K562 (cell line): ENCODE results near the gene ERBB4. TPM values are rescaled to one million over a fixed set of nuclear protein-coding genes. Genes with fewer than 3 reads are reported as not detected.

Experiments
- ATAC-seq: fragments of 200-7000 bp; cut with Tn5 transposase; 3 replicates; pipeline ENCODE4 v1.9.1; 2020; ENCODE audit warnings: moderate library complexity
- BruUV-seq: library from RNA; stranded (reverse); fragments of 400-500 nt; replicated peaks from 2 replicates; lab custom pipeline; 2021; lab: Mats Ljungman, UMichigan
- CTCF ChIA-PET: fragments of 300-600 bp; formaldehyde crosslinking; extraction: SDS; loops from one replicate; lab custom pipeline; 2021; ENCODE audit warnings: low intra/inter-chr PET ratio; lab: Yijun Ruan, JAX
- POLR2A ChIA-PET: fragments of 300-600, 350-650 bp; sonication (Branson Sonifier 250); formaldehyde crosslinking; extraction: SDS; loops from one replicate; lab custom pipeline; 2021; ENCODE audit warnings: antibody characterized with exemption, inconsistent platforms; lab: Yijun Ruan, JAX
- DNase-seq, 4 experiments: peaks; one replicate each; pipeline versions ENCODE4 v3.0.0 to v3.0.0-alpha.2; 2011 to 2018; ENCODE audit warnings: low spot score in 3 of 4, mixed read lengths in 3 of 4; ENCODE audit errors: extremely low read depth in 1 of 4
- FAIRE-seq: peaks from 2 replicates; lab custom pipeline; 2011; peaks lifted over from hg19 to GRCh38; lab: Jason Lieb, UNC
- H2AFZ ChIP-seq: 2 replicates; pipeline ENCODE4 v1.6.0; 2011; ENCODE audit warnings: low read depth, low read length, control low read depth, inconsistent platforms
- H3K27ac ChIP-seq: fragments of 200-600 bp; 3 replicates; pipeline ENCODE4 v1.8.0; 2011; ENCODE audit warnings: low read depth, mild to moderate bottlenecking, control low read depth, inconsistent platforms, low read length, moderate library complexity, mixed read lengths; ENCODE audit errors: extremely low read depth
- H3K27me3 ChIP-seq, 2 experiments: fragments of 300-600 bp in 1 of 2; 2 replicates in 1 of 2; 3 replicates in 1 of 2; pipeline versions ENCODE4 v1.6.0 to v1.8.0; 2011; ENCODE audit warnings: inconsistent platforms in 2 of 2, low read length in 2 of 2, mild to moderate bottlenecking in 1 of 2, mixed read lengths in 1 of 2, moderate library complexity in 1 of 2; ENCODE audit not compliant: control insufficient read depth in 2 of 2, insufficient read depth in 2 of 2
- H3K36me3 ChIP-seq: fragments of 300-600 bp; 3 replicates; pipeline ENCODE4 v1.8.0; 2011; ENCODE audit warnings: mild to moderate bottlenecking, low read length, inconsistent platforms; ENCODE audit not compliant: control insufficient read depth, insufficient read depth
- H3K4me1 ChIP-seq, 2 experiments: fragments of 200-600 bp in 1 of 2; replicated peaks in 1 of 2; 2 replicates in 1 of 2; 3 replicates in 1 of 2; pipeline versions ENCODE4 v1.5.1 to v1.8.0; 2011; ENCODE audit warnings: inconsistent platforms in 2 of 2, low read length in 2 of 2, mild to moderate bottlenecking in 1 of 2, mixed read lengths in 1 of 2, moderate library complexity in 1 of 2; ENCODE audit not compliant: control insufficient read depth in 2 of 2, insufficient read depth in 2 of 2
- H3K4me2 ChIP-seq: 2 replicates; pipeline ENCODE4 v1.6.1; 2011; ENCODE audit warnings: low read length, control low read depth, inconsistent platforms, mixed read lengths; ENCODE audit not compliant: insufficient read depth
- H3K4me3 ChIP-seq: fragments of 200-600 bp; sonication (generic), shearing (Covaris generic); 2 replicates; pipeline ENCODE4 v1.5.1; 2016; ENCODE audit warnings: control low read depth, inconsistent platforms
- H3K79me2 ChIP-seq: fragments of 200-600 bp; 3 replicates; pipeline ENCODE4 v1.8.0; 2011; ENCODE audit warnings: low read length, inconsistent platforms; ENCODE audit not compliant: control insufficient read depth, insufficient read depth
- H3K9ac ChIP-seq, 2 experiments: 2 replicates each; pipeline versions ENCODE4 v1.6.0 to v1.6.1; 2011; ENCODE audit warnings: low read depth in 2 of 2, low read length in 2 of 2, control low read depth in 1 of 2, inconsistent platforms in 1 of 2, mild to moderate bottlenecking in 1 of 2, mixed read lengths in 1 of 2; ENCODE audit not compliant: insufficient read depth in 1 of 2
- H3K9me1 ChIP-seq: one replicate; pipeline ENCODE4 v1.6.0; 2011; ENCODE audit warnings: inconsistent platforms, mild to moderate bottlenecking, low read length, moderate library complexity; ENCODE audit not compliant: control insufficient read depth, insufficient read depth
- H3K9me3 ChIP-seq: replicated peaks from 2 replicates; pipeline ENCODE4 v1.5.1; 2011; ENCODE audit warnings: low read depth, low read length, inconsistent platforms; ENCODE audit not compliant: control insufficient read depth, insufficient read depth
- H4K20me1 ChIP-seq: replicated peaks from 2 replicates; pipeline ENCODE4 v1.6.1; 2011; ENCODE audit warnings: low read length, inconsistent platforms, mixed read lengths; ENCODE audit not compliant: control insufficient read depth, insufficient read depth
- CHCHD3 ChIP-seq: fragments of 250-450 bp; sonication (Bioruptor Pico); IDR thresholded peaks from 2 replicates; pipeline ENCODE4 v2.1.2; 2022; ENCODE audit warnings: mild to moderate bottlenecking
- CSDE1 ChIP-seq, 2 experiments: fragments of 450-650 bp; IDR thresholded peaks; 2 replicates each; pipeline ENCODE4 v1.6.1; 2016; ENCODE audit warnings: mild to moderate bottlenecking in 1 of 2
- DDX20 ChIP-seq: fragments of 450-650 bp; IDR thresholded peaks from 2 replicates; pipeline ENCODE4 v1.6.1; 2016; ENCODE audit warnings: missing genetic modification characterization, low read depth, mild to moderate bottlenecking, missing compliant biosample characterization, moderate library complexity
- MTA2 ChIP-seq: fragments of 450-650 bp; IDR thresholded peaks from 2 replicates; pipeline ENCODE4 v1.6.1; 2016; ENCODE audit warnings: low read depth
- NONO ChIP-seq, 2 experiments: fragments of 200-400 bp in 1 of 2; fragments of 450-650 bp in 1 of 2; formaldehyde crosslinking in 1 of 2; IDR thresholded peaks; 2 replicates each; pipeline ENCODE4 v1.6.1; 2017; ENCODE audit warnings: low read depth in 2 of 2, mild to moderate bottlenecking in 2 of 2, moderate library complexity in 2 of 2, low read length in 1 of 2
- SPI1 ChIP-seq: IDR thresholded peaks from 2 replicates; pipeline ENCODE4 v1.6.1; 2011; ENCODE audit warnings: low read depth, low read length, control low read depth, borderline replicate concordance
- ZBTB7A ChIP-seq: IDR thresholded peaks from 2 replicates; pipeline ENCODE4 v1.6.1; 2011; ENCODE audit warnings: low read depth, mild to moderate bottlenecking, low read length, moderate library complexity, borderline replicate concordance; ENCODE audit not compliant: control insufficient read depth
- ZNF583 ChIP-seq: fragments of 250-450 bp; sonication (Bioruptor Pico); IDR thresholded peaks from 2 replicates; pipeline ENCODE4 v1.4.0; 2020
- ZNF717 ChIP-seq: fragments of 250-450 bp; sonication (Bioruptor Pico); IDR thresholded peaks from 2 replicates; pipeline ENCODE4 v1.5.0; 2021
- WGBS: fragments of 100-300 bp; shearing (Covaris generic); methylation state at CpG from one replicate; pipeline ENCODE4 v1.1.6; 2016; ENCODE audit warnings: low coverage, mixed read lengths; ENCODE audit not compliant: insufficient coverage; ENCODE audit errors: missing lambda C conversion rate; 5-methylcytosine and 5-hydroxymethylcytosine counted together
- in situ Hi-C: fragments of 300-500 bp; cut with MboI; formaldehyde crosslinking; loops from 4 replicates; pipeline ENCODE4 v1.15.0; 2018; ENCODE audit warnings: inconsistent platforms, mixed read lengths
- intact Hi-C: fragments of 100-400 bp; cut with micrococcal nuclease; formaldehyde crosslinking; loops from 2 replicates; pipeline ENCODE4 v1.14.2; 2022
- polyA plus RNA-seq, 8 experiments: library from polyadenylated mRNA; depleted of rRNA in 4 of 8; stranded (reverse) in 5 of 8; unstranded in 3 of 8; fragments of >200 nt; fragmentation: Nextera tagmentation in 2 of 8; fragmentation: Illumina TruSeq in 1 of 8; extraction: Ambion mirVana in 2 of 8; extraction: Trizol in 1 of 8; gene quantifications; 2 replicates each; pipeline versions ENCODE4 v1.2.1 to v1.2.3, GENCODE V29; 2011 to 2014; ENCODE audit warnings: inconsistent platforms in 1 of 8, missing spikeins in 1 of 8
- total RNA-seq, 7 experiments: library from RNA; depleted of rRNA in 6 of 7; stranded (reverse); fragments of >200 nt in 6 of 7; fragmentation: Illumina TruSeq in 2 of 7; extraction: Trizol in 2 of 7; gene quantifications; 2 replicates each; pipeline versions ENCODE4 v1.2.1 to v1.2.3, GENCODE V29; 2011 to 2021; ENCODE audit warnings: low replicate concordance in 1 of 7

Gene ERBB4
- total and polyA plus RNA-seq, 9 of the 15 experiments (the other 6 are each of a cell fraction or from before 2014, with no cell fraction given): not detected

DNA sequence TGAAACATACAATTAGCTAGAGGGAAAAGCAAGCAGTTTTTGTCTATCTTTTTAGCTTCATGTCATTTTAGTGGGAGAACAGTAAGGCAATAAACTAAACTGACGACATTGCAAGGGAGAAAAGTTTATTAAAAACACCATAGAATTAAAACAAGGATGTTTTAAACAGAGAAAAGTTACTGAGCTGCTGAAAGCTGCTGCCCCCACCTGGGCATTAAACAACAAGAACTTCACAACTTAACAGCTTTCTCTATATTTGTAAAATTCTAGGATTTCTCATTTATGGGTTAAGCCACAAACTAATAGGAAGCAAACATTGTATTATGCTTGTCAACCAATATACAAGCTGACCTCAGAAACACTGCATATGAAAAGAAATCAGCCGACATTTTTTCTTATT lies 289.2 kb downstream of the ERBB4 start:
- no peak overlapping the region for H3K4me2 ChIP-seq
- intact Hi-C loops: no loop called here
- no peak for TF ChIP-seq ZBTB7A
- no peak for TF ChIP-seq SPI1
- TF ChIP-seq MTA2: no peak
- TF ChIP-seq ZNF583 (CRISPR knock-in tag): no peak
- H3K9ac ChIP-seq: no peak overlapping the region
- H3K36me3 ChIP-seq: no peaks in the 10 kb centered on the region
- no peak for ATAC-seq
- no peaks in the 10 kb centered on the region for H4K20me1 ChIP-seq
- H3K27me3 ChIP-seq: no peaks in the 10 kb centered on the region
- WGBS: 0% methylated on average over 2 of the region's 2 CpGs
- POLR2A ChIA-PET: no interaction called here
- DNase-seq: no peak
- no peak for FAIRE-seq
- 0 out of 2 replicates have a peak, but pooled peaks cover 1% of the 10 kb centered on the region for H3K9me3 ChIP-seq
- H3K4me3 ChIP-seq: no peak overlapping the region
- CTCF ChIA-PET: no interaction called here
- H3K79me2 ChIP-seq: no peaks in the 10 kb centered on the region
- in situ Hi-C loops: no loop called here
- H3K9me1 ChIP-seq: no peaks in the 10 kb centered on the region
- H3K27ac ChIP-seq: no peak overlapping the region
- BruUV-seq: no TSS peak
- H3K4me1 ChIP-seq: no peaks in the 10 kb centered on the region
- H2AFZ ChIP-seq: no peak overlapping the region

DNA sequence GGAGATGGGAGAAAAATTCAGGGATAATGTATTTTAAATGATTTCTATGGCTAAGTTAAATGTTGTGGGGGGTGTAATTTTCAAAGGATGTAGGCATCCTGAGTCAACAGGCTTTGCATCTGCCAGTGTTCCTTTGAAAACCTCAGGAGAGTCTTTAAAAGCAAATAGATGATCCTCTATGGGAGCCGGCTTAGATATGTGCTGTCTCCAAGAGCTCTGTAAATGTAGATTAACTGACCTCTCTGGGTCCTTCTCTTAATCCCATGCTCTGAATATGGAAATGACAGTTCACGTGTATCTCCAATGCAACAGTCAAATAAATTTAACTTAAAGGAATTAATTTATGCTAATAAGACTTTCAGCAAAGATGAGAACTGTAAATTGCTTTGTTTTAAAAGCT lies 292.7 kb downstream of the ERBB4 start:
- Histone ChIP-seq H3K4me2 (no peak overlapping the region), H3K27ac (no peak overlapping the region), H4K20me1 (no peaks in the 10 kb centered on the region), H3K4me3 (no peak overlapping the region), H3K9me3 (no peaks in the 10 kb centered on the region), H3K9ac (no peak overlapping the region), H2AFZ (no peak overlapping the region), H3K27me3 (no peaks in the 10 kb centered on the region), H3K79me2 (no peaks in the 10 kb centered on the region), H3K4me1 (no peaks in the 10 kb centered on the region), H3K36me3 (no peaks in the 10 kb centered on the region), H3K9me1 (no peaks in the 10 kb centered on the region)
- in situ Hi-C loops (no loop called here), intact Hi-C loops (no loop called here)
- ChIA-PET POLR2A (interaction anchor here (0.9 kb wide), 1 partner anchor 23 kb away, joined by 3 read pairs; no protein-coding TSS in a partner anchor), CTCF (no interaction called here)
- FAIRE-seq (no peak), ATAC-seq (no peak), DNase-seq (no peak)
- 0% methylated on average over 2 of the region's 2 CpGs for WGBS
- TF ChIP-seq CSDE1 (IDR thresholded peaks at IDR 0.05) (no peak), CHCHD3 (CRISPR knock-in tag) (no peak), NONO (IDR thresholded peaks at IDR 0.05; ENCODE audit: low read depth in 2 of 2, low read length in 1 of 2) (no peak), ZNF717 (CRISPR knock-in tag) (no peak), DDX20 (tag) (no peak)
- no TSS peak for BruUV-seq
